GM12872 (cell line): ENCODE data around the gene TRIM3.

ENCODE experiments used
- CTCF ChIP-seq: IDR thresholded peaks from 3 replicates; pipeline ENCODE4 v1.5.1; 2011; ENCODE audit warnings: low read depth, mild to moderate bottlenecking, low read length, moderate library complexity; ENCODE audit not compliant: insufficient read depth

TRIM3 gene

DNA sequence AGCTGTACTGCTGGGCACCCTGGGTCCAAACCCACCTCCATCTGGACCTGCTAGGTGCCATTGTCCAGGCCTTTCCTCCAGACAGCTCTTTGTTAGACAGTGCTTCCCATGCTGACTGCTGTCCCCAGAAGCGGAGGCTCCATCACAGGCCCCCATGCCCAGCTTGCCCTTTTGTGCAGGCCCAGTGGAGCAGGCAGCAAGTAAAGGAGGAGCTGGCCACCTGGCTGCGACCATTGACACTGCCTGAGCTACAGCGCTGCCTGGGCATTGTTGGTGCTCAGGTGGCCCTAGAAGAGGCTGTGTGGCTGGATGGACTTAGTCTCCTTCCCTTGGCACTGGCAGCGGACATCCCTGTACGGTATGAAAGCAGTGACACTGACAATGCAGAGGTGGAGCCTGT is 24.8 kb upstream of the TRIM3 start:
- no peak for TF ChIP-seq CTCF

DNA sequence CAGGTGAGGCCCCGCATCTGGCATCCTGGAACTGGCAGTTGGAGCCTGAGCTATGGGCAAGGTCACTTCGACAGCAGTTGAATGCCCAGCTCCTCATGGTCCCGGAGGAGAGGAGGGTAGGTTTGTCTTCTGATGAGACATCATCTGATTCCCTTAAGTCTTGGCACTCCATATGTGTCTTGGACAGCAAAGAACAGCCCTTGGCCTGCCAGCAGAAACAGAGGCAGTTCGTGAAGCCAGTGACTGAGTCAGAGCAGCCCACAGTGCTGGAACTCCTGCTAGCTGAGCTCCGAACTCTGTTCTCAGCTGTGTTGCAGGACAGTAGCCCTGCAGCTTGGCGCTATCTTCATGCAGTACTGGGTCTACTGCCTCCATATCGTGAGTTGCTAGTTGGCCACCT is 24.4 kb upstream of the TRIM3 start:
- TF ChIP-seq CTCF = no peak

DNA sequence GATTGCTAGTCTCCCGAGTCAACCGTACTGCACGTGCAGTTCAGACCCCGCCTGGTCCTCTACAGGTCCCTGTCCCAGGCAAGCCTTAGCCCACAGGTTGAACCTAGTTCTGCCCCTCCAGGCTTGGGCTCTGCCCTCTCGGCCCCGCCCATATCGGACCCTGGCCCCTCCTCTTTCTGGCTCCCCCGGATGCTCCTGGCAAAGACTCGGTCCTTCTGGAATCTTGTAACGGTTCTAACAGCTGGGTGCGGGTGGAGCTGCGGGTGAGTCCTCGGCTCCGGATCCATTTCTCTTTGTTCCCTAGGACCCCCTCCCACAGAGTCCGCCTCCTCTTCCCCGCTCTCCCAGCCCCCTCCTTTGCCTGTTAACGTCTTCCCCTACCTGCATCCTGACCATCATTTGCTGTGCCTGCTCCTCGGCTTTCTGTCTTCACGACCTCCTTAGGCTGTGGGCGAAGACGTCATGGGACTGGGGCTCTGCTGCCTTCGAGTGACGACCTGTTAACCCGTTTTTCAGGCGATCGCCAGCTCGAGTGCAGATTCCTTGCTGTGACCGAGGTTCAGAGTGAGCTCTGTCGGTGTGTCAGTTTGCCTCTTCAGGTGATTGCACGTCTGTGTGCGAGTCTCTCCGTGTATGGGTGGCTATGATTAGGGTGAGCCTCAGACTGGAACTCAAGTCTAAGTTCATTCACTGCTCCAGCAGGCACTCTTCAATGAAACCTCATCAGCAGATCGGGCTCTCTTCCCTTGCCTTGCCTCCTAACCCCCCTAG is 23.5 kb upstream of the TRIM3 start, which contains the start of gene DNHD1:
TSS of gene DNHD1 (plus strand) at position 212 of the 771 bp plus-strand sequence. CDS start 936 bp downstream, outside the sequence.
- TF ChIP-seq CTCF = no peak

GRCh38 chr11:6489306-6489705 is 15.6 kb upstream of the TRIM3 start:
- no peak for TF ChIP-seq CTCF

DNA sequence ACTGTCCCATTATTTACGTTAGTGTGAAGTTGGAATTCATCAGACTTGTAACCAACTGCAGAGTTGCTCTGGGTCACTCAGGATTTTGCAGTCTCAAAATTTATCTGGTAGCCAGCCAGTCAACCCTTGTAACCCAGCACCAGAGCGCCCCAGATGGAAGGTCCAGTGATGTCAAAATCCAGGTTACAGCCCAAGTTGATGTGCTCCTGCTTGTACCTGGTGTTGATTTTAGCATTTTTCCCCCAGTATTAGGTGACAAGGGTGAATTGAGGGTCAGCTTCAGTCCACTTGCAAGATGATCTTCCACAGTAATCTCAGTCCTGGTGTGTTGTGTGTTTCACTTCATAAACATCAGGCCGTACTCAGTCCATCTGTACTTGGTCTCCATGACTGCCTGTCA is 15.1 kb upstream of the TRIM3 start:
- TF ChIP-seq CTCF = no peak

DNA sequence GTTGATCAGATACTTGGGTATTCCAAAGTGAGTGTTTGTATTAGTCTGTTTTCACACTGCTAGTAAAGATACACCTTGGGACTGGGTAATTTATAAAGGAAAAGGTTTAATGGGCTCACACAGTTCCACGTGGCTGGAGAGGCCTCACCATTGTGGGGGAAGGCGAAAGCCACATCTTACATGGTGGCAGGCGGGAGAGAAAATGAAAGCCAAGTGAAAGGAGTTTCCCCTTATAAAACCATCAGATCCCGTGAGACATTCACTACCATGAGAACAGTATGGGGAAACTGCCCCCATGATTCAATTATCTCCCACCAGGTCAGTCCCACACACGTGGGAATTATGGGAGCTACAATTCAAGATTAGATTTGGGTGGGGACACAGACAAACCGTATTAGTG is 14.6 kb upstream of the TRIM3 start:
- no peak for TF ChIP-seq CTCF

DNA sequence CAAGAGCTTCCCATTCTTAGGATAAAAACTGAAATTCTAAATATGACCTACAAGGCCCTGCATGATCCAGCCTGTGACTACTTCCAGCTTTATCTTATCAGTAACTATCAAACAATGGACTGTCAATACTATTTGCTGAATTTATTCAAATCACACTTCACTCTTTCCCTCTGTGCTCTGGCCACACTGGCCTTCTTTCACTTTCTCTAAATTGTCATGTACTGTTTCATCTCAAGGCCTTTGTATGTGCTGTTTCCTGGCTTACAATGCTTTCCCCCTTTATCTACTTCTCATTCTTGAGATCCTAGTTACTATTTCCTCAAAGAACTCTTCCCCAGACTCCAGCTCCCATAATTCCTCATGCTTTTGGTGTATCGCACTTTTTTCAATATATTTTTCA is 13.2 kb upstream of the TRIM3 start:
- TF ChIP-seq CTCF = no peak
